GM18951 (cell line): Measurements from ENCODE around the gene SH3GLB2.
"Not testable (repeated sequence)": the region's sequence is repeated elsewhere in the genome, so short reads cannot be mapped to it uniquely, and the experiment has no call there.

Source experiments
- POLR2A ChIP-seq: IDR thresholded peaks from 4 replicates; pipeline ENCODE4 v1.6.1; 2011; ENCODE audit warnings: mild to moderate bottlenecking; ENCODE audit not compliant: insufficient read length, insufficient read depth; ENCODE audit errors: extremely low read depth
- in situ Hi-C: fragments of 300-500 bp; cut with MboI; formaldehyde crosslinking; loops from one replicate; pipeline ENCODE4 v1.12.0; 2022; ENCODE audit warnings: low sequenced_read_pairs, mixed read lengths, inconsistent platforms; ENCODE audit not compliant: unreplicated experiment

The SH3GLB2 gene

DNA sequence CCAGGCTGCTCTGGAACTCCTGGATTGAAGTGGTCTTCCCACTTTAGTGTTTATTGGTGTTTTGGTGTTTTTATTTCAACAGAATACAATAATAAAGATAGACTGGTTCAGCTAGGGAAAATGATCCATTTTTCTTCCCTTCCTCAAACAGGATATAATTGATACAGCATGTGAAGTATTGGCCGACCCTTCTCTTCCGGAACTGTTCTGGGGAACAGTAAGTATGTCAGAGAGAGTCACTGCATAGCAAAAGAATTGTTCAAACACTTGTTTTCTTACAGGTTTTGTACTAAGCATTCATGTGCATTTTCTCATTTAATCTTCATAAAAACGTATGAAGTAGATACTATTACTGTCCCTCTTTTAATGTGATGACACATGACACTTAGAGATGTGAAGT is 49.0 kb downstream of the SH3GLB2 start:
- in situ Hi-C loops, result no loop called here
- no peak for TF ChIP-seq POLR2A

- TF ChIP-seq POLR2A, result no peak
- in situ Hi-C loops, result no loop called here
Measured at GRCh38 chr9:128972956-128973355, 55.2 kb downstream of the SH3GLB2 start.

GRCh38 chr9:128969491-128969890 is 58.6 kb downstream of the SH3GLB2 start:
- no peak for TF ChIP-seq POLR2A
- in situ Hi-C loops, result no loop called here

DNA sequence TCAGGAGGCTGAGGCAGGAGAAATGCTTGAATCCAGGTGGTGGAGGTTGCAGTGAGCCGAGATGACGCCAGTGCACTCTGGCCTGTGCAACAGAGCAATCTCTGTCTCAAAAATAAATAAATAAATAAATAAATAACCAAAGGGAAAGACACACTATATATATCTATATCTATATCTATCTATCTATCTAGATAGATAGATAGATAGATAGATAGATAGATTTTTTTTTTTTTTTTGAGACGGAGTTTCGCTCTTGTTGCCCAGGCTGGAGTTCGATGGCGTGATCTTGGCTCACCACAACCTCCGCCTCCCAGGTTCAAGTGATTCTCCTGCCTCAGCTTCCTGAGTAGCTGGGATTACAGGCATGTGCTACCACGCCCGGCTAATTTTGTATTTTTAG is 66.7 kb downstream of the SH3GLB2 start:
- in situ Hi-C loops, result not testable (repeated sequence)
